Embryonic facial prominence (tissue), 1 donor: ENCODE data around the gene RASD1.

Experiments
- DNase-seq: peaks from one replicate; pipeline ENCODE4 v3.0.0-alpha.2; 2016; ENCODE audit errors: extremely low spot score

Gene RASD1

GRCh38 chr17:17510456-17511292 lies 14.5 kb upstream of the RASD1 start:
- no peak for DNase-seq

DNA sequence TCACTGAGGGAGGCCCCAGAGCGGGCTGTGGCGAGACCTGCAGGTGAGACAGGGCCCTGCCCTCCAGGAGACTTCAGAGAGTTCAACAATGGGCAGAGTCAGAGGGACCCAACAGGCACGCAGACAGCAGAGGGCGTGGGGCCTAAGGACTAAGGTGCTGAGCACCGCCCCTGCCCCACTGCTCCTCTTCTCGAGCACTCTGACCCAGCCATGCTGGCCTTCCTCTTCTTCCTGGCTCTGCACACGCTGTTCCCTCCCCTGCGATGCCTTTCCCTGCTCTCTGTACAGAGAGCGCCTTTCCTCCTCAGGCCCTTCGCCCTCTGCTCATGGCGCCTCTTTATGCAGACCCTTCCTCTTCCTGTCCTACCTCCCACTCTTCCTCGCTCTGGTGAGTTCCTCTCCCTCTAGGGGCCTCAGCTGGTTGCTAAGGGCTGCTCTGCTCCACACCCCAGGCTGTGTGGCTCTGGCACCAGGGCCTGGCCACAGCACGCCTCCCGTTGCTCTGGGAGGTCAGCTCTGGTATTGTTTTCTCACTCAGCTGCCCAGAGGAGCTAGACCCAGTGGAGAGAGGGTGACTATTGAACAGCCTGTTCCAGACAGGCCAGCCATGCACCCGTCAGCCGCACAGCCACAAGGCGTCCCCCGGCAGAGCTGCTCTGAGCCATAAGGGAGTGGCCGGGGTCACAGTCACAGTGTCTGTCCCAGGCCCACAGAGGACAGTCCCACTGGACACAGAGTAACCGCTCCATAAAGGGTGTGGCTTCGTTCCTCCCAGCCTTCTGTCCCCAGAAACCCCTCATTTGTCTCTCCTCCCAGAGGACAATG lies 13.6 kb upstream of the RASD1 start:
- DNase-seq = no peak

DNA sequence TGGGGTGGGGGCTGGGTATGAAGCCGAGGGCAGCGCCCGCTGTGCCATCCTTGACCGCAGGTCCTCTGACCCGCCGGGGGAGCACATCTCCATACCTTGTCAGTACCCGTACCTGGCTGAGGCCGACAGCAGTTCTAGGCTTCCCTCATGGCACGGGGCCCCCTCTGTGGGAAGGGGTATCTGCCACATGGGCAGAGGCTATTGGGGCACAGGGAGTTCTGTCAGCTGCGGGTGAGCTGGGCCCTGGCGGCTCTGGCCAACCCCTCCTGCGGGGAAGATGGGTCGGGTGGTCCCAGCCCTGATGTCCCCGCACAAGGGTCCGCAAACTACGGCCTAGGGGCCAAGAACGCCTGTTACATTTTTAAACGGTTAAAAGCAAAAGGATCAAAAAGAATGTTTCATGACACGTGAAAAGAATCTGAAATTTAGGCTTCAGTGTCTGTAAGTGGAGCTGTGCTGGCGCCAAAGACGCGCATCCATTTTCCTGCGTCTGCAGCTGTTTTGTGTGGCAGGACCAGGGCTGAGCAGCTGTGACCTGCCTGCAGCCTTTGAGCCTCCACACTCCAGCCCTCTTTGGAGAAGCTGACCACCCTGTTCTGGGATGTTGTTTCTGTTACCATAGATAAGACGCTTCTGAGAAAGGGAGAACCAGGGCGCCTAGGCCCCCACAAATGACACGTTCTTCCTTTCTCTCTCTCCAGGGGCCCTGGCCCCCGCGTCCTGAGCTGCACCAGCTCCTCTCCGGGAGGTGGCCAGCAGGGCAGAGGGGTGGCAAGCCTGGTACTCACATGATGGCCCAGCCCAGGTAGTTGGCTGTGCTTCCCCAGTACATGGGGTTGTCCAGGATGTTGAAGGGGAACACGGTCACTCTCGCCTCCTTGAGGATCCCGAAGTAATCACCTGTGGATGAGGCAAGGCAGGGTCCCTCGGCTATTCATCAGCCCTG lies 12.7 kb upstream of the RASD1 start:
- DNase-seq = no peak

GRCh38 chr17:17508019-17508535 lies 11.9 kb upstream of the RASD1 start:
- DNase-seq = no peak

- no peak for DNase-seq
Observed at GRCh38 chr17:17507465-17508011, 11.3 kb upstream of the RASD1 start.

GRCh38 chr17:17506893-17507464 lies 10.8 kb upstream of the RASD1 start:
- no peak for DNase-seq

- no peak for DNase-seq
Observed at GRCh38 chr17:17506181-17506741, 10.1 kb upstream of the RASD1 start.

DNA sequence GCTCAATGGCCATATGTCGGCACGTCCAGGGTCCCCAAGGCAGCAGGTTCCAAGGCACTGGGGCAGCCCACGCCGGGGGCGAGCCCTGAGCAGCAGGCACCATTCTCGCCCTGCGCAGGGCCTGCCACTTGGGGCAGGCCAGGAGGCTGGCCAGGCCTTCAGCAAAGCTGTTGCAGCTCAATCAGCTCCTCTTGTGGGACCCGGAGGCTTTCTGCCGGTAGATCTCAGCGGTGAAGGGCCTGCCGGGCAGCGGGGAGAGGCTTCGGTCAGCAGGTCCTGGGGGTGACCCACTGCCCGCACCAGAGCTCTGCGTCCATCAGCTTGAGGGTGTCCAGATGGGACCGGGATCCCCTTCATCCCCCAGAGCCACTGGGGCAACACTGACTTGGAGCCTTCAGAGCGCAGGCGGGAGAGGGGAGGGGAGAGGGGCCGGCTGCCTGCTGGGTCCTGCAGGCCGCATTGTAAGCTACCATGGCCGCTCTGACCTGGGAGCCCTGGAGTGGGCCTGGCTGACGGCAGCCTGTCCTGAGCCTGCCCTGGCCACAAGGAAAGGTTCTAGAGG lies 9.5 kb upstream of the RASD1 start:
- DNase-seq = no peak

GRCh38 chr17:17505151-17505550 lies 9.0 kb upstream of the RASD1 start:
- no peak for DNase-seq

- no peak for DNase-seq
Observed at GRCh38 chr17:17504341-17505140, 8.3 kb upstream of the RASD1 start.

DNA sequence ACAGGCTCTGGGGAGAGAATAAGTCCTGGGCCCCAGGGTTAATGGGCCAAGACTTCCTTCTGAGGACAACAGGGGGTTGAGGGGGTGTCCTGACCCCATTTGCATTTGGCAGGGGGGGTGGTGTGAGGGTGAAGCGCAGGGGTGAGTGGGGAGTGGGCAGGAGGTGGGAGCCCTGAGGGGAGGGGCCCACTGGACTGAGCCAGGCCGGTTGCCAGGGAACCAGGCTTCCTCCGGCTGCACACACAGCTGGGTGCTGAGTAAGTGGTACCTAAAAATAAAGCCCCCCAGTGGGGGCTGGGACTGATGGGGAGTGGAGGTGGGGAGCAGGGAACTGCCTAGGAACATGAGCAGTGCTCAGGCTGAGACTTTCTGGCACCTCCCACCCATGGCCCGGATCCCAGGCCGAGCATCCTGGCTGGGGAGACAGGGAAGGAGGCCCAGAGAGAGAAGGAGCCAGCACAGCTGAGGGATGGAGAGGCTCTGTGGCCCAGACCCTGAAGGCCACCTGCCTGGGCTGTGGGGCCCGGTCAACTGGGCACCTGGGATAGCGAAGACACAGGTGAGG lies 7.5 kb upstream of the RASD1 start:
- DNase-seq = no peak

DNA sequence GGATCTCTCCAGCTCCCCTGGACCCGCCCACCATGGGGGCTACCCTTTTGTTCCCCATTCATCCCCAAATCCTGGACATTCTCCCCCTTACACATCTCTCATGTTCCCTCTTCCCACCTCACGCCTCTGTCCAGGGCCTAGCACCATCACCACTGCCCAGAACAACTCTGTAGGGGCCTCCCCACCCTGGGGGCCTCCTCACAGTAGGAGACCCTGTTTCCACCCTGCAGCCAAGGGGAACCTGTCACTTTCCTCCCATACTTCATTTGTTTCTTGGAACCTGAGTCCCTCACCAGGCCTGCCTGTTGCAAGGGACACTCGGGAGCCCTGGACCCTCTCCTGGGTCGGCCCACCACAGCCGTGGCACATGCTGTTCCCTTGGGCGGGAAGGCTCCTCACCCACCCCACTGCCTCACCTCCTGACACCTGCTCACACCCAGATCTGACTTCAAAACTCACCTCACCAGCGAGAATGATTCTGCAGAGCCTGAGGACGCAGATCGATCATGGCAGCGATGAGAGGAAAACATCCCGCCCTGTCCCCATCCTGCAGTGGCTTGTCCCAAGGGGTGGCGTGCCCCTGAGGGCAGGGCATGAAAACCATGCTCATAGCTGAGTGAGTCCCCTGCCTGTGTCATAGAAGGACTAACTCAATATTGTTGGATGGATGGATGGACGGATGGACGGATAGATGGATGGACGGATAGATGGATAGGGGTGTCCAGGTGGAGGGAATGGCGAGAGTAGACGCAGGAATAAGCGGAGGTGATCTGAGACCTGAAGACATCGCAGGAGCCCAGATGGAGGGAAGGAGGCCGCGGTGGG lies 6.8 kb upstream of the RASD1 start:
- DNase-seq = no peak

DNA sequence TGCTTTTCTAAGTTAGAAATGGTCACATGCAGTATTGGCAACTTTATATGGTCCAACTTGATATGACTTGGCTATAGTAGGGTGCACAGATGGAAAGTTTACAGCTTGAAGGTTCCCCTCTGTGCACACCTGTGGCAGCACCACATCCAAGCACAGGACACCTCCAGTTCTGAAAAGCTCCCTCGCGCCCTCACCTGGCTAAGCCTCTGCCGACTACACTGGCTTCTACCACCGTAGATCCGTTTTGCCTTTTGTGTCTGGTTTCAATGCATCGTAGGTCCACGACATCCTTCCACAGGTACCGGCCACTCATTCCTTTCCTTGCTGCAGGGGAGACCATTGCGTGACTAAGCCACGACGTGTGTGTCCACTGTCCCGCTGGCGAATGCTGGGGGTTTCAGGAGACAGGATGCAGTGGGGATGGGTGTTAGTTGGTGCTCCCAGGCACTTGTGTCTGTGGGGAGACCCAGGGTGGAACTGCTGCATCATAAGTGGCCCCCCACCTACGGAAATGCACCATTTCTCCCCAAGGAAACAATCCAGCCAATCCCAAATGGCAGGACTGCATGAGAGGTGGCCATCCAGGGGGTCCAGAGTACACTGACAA lies 4.9 kb upstream of the RASD1 start:
- no peak for DNase-seq

- DNase-seq = no peak
Observed at GRCh38 chr17:17499402-17500145, 3.4 kb upstream of the RASD1 start.

- DNase-seq = no peak
Observed at GRCh38 chr17:17498606-17499301, 2.6 kb upstream of the RASD1 start.

DNA sequence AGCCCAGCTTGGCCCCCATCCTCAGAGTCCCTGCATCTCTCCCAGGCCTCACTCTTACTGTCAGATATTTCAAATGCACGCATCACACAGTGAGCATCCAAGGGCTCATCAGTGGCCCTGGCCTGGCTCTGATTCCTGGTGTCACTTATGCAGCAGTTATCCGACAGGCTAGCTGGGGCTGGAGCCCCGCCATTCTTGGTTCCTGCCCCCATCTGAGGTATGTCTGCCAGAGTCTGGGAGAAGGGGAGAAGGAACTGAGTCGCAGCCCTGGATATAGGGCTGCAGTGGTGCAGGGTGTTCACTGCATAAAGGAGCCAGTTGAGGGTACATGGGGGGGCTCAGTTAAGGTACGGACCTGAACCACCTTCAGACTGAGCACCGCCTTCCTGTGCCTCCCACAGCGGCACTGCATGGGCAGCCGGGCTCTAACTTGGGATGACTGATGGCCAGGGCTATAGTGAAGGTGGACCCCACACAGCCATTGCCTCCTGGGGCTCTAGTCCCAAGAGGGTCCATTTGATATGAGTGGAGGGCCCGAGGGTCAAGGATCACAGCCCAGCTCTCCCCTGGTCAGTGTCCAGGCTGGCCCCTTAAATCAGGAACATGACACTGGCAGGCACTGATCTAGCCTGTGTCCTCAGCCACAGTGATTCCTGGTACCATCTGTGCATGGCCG lies 1.8 kb upstream of the RASD1 start:
- no peak for DNase-seq
